GM21360 (cell line): Measurements from ENCODE around the gene KIT.

Source experiments
- ATAC-seq: cut with Tn5 transposase; IDR thresholded peaks from one replicate; pipeline ENCODE4 v1.9.1; 2021; ENCODE audit warnings: mild to moderate bottlenecking, moderate library complexity; ENCODE audit not compliant: unreplicated experiment

The KIT gene

GRCh38 chr4:54695788-54696187, 38.0 kb downstream of the KIT start:
- no peak for ATAC-seq

- no peak for ATAC-seq
Observed at GRCh38 chr4:54696649-54697048, 38.9 kb downstream of the KIT start.

GRCh38 chr4:54700986-54701385, 43.2 kb downstream of the KIT start:
- no peak for ATAC-seq

- no peak for ATAC-seq
Observed at GRCh38 chr4:54703182-54703581, 45.4 kb downstream of the KIT start.

- no peak for ATAC-seq
Observed at GRCh38 chr4:54707406-54707805, 49.6 kb downstream of the KIT start.

- no peak for ATAC-seq
Observed at GRCh38 chr4:54708339-54709279, 50.9 kb downstream of the KIT start.

- ATAC-seq = no peak
Observed at GRCh38 chr4:54709400-54709799, 51.6 kb downstream of the KIT start.

- ATAC-seq = no peak
Observed at GRCh38 chr4:54712206-54712605, 54.4 kb downstream of the KIT start.

GRCh38 chr4:54714631-54715030, 56.9 kb downstream of the KIT start:
- ATAC-seq = no peak

GRCh38 chr4:54716478-54717065, 58.8 kb downstream of the KIT start:
- ATAC-seq = no peak

GRCh38 chr4:54717694-54718093, 59.9 kb downstream of the KIT start:
- ATAC-seq = no peak

GRCh38 chr4:54719378-54719777, 61.6 kb downstream of the KIT start:
- ATAC-seq = no peak

- no peak for ATAC-seq
Observed at GRCh38 chr4:54723220-54723619, 65.5 kb downstream of the KIT start.

- ATAC-seq = no peak
Observed at GRCh38 chr4:54723820-54724219, 66.1 kb downstream of the KIT start.

GRCh38 chr4:54726907-54727306, 69.2 kb downstream of the KIT start:
- ATAC-seq = peak; percentile 24

- peak; percentile 56 for ATAC-seq
Observed at GRCh38 chr4:54727346-54727745, 69.6 kb downstream of the KIT start.

GRCh38 chr4:54728368-54728767, 70.6 kb downstream of the KIT start:
- no peak for ATAC-seq

GRCh38 chr4:54729256-54729655, 71.5 kb downstream of the KIT start:
- no peak for ATAC-seq

GRCh38 chr4:54730581-54730980, 72.8 kb downstream of the KIT start:
- ATAC-seq = no peak

- ATAC-seq = no peak
Observed at GRCh38 chr4:54731552-54731951, 73.8 kb downstream of the KIT start.

- ATAC-seq = no peak
Observed at GRCh38 chr4:54731976-54732375, 74.2 kb downstream of the KIT start.

GRCh38 chr4:54737421-54737820, 79.7 kb downstream of the KIT start:
- ATAC-seq = no peak
